Femur (tissue), 1 donor: ENCODE data around the gene PHGDH.

ENCODE experiments used
- DNase-seq: peaks from one replicate; pipeline ENCODE4 v3.0.0-alpha.2; 2017

Gene PHGDH

DNA sequence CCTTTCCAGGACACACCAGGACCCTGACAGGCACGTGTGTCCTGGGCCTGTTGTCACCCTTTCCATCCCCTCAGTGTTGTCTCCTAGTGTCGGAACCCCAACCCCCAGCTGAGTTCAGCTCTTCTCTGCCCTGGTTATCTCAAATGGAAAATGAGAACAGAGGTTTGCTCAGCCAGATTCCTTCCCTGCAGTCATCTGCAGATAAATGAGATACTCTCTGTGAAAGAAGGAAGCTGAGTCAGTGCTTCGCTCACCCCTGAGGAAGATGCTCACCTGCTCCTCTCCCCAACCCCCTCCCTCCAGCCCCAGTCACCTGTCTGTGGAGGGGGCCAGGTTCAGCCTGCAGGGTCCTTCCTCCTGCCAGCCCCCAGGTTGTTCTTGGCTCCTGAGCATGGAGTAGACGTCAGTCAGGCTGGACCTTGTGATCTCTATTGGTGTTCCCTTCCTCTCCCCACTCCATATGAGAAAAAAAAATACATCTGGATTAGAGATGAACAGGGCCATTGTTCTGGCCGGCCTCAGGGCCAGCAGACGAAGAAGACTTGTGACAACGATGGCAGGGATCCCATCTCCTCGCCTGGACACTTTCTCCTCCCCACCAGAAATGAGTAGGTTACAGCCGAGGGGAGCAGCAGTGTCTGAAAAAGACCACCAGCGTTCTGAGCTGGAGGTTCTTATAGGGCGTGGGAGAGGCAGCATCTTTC lies 20.9 kb downstream of the PHGDH start:
- DNase-seq, result no peak

DNA sequence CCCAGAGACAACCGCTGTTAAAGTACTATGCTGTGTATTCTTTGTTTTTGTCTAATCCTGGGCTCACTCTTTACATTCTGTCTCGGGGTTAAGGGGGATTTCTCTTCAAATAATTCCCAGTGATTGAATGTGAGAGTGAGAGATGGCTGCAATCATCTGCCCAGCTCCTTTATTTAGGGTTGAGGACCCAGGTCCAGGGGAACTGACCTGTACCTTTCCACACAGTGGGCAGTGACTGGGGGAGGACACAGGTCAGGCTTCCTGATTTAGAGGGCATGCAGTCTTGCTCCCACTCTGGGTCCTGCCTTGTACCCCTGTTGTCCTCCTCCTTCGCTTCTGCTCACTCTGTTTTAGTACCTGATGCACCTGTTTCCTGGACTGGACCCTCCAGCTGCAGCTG lies 22.0 kb downstream of the PHGDH start:
- DNase-seq, result no peak

DNA sequence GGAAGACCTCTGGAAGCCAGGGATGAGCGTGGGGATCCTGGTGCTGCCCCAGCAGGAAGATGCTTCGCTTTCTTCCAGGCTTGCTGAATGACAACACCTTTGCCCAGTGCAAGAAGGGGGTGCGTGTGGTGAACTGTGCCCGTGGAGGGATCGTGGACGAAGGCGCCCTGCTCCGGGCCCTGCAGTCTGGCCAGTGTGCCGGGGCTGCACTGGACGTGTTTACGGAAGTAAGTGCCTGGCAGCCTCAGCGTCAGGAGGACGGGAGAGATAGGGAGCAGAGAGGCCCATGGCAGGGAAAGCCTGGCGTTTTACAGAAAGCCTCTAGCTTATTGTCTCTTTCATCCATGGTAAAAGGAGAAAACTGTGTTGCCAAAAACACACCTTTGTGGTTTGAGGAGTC lies 23.5 kb downstream of the PHGDH start:
- no peak for DNase-seq

DNA sequence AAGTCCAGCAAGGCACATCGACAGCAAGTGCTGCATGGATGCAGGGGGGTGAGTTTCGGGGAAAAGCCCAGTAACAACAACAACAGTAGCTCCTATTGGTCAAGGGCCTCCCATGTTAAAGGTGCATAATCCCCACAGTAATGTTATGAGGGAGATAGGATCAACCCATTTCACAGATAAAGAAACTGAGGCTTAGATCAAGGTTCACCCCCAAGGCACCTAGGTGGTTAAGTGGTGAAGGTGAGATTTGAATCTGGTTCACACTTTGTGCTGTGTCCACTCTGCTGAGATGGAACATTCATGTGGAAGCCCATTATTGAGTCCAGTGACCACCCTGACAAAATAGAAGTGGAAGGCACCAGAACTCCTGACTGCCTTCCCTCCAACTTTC lies 24.9 kb downstream of the PHGDH start:
- no peak for DNase-seq

DNA sequence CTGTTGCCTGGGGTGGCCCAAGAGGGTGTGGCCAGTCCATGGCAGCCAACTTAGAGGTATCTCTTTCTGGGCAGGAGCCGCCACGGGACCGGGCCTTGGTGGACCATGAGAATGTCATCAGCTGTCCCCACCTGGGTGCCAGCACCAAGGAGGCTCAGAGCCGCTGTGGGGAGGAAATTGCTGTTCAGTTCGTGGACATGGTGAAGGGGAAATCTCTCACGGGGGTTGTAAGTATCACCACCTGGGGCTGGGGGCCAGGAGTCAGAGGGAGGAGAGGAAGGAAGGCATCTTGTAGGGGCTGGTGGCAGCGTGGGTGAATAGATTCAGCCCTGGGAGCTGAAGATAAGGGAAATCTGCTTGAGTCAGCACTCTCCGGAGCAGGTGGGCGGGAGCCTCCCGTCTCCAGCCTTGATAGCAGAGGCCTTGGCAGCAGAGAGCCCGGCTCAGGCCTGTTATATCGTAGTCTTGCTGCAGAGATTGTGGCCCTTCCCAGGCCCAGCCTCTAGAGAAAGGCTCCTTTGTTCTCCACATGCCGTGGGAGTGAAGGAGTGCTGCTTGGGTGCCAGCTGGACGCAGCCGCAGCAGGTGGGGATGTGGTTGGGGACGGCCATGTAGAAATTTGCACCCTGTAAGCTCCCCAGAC lies 25.4 kb downstream of the PHGDH start:
- DNase-seq, result peak; percentile 48

DNA sequence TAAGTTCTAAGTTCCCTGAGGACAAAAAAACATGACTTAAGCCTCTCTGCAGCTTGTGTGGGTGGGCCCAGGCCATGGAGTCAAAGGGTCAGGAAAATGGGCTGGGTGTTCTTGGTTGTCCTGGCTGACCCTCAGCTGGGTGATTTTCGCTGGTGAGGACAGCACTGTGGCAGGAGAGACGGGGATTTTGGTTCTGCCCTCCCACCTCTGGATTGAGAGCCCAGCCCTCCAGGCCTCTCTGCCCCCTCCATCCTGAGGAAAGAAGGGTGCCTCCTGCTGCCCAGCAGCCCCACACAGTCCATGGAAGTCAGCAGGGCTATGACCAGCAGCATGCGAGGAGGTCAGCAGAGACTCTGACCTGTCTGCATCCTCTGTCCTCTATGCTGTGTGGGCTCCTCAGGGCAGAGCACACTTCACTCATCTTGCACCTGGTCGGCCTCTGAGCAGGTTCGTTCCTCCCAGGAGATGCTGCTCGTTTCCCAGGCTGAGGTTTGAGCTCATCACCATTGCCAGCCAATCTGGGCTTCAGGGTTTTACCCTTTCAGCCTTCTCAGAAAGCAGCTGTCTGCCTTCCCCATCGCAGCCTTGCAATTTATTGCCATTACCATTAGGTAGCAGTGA lies 26.5 kb downstream of the PHGDH start:
- no peak for DNase-seq

DNA sequence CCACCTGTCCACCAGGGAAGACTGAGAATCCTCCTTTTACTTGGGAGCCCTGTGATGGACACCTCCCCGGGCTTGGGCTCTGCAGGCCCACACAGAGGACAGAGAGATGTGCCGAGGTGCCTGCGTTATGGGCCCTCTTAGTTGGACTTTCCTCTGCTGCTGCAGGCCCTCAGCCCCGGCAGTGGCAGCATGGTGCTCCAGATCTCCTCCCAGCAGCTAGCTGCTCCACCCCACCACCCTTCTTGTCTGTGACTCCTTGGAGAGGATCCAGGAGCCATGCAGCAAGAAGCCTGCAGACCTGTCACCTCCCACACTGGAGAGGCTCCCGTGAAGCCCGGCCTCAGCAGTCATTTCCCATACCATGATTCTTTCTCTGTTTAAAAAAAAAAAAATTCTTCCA lies 27.4 kb downstream of the PHGDH start:
- DNase-seq, result no peak

DNA sequence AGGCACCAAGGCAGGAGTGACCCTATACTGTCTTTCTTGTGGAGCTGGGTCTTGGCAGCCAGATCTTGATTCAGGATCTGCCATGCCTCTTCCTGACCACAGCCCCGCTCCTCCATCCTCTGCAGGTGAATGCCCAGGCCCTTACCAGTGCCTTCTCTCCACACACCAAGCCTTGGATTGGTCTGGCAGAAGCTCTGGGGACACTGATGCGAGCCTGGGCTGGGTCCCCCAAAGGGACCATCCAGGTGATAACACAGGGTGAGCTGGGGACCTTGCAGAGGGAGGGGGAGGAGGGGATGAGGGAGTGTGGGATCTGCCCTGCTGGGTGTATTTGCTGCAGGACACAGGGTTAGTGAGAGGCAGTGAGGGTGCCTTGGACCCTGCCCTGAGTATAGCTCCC lies 28.5 kb downstream of the PHGDH start:
- no peak for DNase-seq

DNA sequence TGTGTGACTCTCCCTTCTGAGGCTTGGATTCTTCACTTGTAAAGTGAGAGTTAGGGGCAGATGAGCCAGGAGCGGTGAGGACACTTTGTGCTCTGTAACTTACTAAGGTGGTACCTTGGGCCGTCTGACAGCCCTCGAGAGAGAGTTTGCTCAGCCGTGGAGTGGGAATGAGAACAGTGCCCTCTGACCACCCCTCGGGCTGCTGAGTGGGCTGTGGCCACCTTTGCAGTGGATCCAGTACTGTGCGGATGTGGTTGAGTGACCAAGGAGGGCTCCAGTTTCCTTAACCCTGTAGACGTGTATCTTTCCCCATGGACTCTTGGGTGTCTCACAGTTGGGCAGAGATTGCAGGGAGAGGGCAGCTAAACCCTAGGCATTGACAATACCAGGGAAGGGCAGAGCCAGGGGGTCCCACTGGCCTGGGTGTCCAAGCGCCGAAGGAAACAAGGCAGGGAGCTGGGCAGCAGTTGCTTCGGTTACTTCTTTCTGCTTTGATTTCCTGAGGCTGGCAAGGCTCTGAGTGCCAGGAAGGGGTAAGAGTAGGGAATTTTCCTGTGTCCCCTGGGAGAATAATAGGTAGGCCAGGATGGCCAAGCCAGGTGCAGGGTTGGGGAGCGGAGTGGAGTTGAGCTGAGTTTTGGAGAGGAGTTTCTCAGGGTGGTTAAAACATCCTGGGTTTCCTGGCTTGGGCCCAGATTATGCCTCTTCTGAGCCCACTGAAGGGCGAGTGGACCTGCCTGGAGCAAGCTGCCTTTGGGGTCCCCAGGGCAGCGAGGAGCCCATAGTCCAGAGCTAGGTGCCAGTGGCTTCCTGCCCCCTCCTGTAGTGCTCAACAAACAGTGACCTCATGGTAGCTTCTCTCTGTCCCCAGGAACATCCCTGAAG lies 29.4 kb downstream of the PHGDH start:
- no peak for DNase-seq

DNA sequence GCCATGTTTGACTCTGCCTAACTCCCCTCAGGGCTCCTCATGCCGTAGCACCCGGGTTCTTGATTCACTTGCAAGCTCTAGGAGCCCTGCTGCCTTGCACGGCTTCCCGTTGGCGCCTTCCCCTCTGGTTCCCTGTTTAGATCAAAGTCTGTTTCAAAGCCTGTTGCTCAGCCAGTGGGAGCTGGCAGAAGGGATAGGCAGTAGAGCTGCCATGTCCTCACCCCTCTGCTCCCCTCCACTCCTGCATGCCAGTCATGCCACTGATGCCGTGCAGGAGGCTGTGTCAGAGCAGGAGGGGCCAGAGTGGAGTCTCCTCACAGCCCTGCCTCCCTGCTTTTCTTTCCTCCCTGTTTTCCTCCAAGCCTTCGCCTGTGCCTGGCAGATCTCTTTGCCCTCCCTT lies 30.5 kb downstream of the PHGDH start:
- DNase-seq, result no peak

DNA sequence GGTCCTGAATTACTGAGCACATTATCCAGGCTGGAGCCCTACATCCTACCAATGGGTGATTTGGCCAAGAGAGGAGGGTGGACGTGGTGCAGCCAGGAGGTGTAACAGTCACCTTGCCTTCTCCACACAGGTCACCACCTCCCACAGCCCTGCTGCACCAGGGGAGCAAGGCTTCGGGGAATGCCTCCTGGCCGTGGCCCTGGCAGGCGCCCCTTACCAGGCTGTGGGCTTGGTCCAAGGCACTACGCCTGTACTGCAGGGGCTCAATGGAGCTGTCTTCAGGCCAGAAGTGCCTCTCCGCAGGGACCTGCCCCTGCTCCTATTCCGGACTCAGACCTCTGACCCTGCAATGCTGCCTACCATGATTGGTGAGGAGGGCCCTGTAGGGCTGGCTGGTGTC lies 30.9 kb downstream of the PHGDH start:
- no peak for DNase-seq

DNA sequence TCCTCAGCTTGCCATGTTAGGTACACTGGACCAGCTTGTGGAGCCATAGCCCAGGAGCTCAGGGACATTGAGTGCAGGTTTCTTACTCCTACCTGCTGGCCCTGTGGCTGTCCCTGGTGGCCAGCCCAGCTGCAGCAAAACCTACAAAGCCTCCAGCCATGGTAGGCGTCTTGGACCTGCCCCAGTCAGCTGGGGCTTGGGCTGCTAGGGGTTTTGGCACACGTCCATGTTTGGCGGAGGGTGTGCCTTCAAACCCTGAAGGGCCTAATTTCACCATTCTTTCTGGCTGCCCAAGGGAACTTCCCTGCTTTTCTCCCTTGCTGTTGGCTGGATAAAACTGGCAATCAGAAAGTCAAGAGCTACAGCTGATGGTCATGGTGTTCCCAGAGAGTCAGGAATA lies 31.6 kb downstream of the PHGDH start:
- no peak for DNase-seq

DNA sequence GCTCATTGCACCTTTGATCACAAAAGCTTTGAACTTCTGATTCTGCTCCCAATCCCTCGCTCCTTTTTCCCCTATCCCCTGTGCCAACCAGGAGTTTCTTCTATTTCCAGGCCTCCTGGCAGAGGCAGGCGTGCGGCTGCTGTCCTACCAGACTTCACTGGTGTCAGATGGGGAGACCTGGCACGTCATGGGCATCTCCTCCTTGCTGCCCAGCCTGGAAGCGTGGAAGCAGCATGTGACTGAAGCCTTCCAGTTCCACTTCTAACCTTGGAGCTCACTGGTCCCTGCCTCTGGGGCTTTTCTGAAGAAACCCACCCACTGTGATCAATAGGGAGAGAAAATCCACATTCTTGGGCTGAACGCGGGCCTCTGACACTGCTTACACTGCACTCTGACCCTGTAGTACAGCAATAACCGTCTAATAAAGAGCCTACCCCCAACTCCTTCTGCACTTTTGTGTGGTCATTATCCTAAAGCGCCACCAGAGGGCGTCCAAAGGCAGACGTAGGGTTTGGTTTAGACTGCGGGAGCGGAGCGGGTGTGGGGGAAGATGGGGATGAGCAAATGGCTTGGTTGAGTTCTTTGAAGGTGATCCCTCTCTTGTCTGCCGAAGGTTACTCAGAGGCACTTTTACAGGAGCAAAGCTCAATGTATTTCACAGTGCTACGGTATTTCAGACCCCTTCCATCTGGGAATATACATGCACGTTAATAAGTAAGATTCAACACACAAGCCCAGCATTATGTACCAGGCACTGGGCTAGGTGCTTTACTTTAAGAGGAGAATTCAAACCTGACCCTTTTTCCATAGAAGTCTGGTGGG lies 32.3 kb downstream of the PHGDH start:
- peak; percentile 76 for DNase-seq

DNA sequence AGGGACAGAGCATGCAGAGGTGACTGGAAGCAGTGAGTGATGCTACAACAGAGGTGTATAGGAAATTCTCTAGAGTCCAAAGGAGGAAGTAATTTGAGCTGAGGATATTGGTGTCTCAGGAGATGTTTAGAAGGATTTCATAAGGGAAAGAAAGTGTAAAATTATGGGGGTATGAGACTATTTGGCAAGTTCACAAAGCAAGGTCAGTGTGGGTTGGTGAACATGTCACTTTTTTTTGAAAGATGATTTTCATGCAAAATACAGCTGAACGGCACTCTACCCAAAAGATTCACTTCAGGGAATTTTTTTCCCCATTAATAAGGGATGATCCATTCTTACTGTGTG lies 32.8 kb downstream of the PHGDH start:
- no peak for DNase-seq

DNA sequence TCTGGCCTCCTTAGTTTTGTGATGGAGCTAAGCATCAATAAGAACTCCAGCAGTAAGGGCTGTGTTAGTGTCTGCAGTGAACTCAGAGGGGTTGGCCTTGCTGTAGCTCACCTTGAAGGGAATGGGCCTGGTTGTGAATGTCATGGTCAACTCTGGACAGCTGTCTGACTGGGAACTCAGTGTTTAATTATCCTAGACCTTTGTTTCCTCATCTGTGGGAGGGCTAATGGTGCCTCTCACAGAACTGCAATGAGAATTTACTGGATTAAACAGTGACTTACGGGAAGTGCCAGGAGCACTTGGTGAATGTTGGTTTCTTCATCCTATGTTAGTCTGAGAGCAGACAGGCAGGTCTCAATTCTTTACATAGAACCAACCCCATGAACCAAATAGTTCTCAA lies 33.3 kb downstream of the PHGDH start:
- DNase-seq, result no peak

DNA sequence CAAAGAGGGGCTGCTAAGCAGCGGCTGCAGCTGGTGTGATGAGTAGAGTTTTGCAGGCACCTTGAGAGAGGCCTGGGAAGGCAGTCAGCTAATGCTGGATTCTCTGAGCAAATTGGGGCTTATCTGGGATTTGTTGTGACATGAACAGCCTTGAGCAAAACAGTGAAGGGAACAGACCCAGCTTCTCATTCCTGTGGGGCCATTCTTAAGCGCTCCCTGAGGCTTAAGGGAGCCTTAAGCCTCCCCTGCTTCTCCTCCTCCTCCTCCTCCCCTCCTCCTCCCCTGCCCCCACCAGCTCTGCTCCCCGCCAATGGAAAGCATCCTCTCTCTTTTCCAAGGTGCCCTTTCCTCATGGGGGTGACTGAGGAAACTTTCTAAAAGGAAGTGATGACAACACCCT lies 35.7 kb downstream of the PHGDH start:
- no peak for DNase-seq

DNA sequence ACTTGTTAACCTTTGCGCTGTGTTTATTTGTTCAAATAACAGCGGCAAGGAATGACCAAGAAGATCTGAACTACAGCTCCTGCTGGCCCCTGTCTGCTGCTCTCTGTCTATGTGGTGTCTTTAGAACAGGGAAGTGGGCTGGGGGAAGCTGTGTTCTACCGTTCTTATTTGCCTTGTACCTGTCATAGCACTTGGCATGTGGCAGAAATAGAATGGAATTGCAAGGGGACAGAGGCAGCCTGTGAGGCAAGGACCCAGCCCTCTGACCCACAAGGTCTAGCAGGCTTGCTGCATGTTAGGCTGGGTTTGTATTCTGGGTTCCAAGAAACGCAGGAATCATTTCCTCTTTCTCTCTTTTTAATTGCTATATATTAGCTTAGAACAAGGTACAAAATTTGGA lies 36.3 kb downstream of the PHGDH start:
- no peak for DNase-seq

DNA sequence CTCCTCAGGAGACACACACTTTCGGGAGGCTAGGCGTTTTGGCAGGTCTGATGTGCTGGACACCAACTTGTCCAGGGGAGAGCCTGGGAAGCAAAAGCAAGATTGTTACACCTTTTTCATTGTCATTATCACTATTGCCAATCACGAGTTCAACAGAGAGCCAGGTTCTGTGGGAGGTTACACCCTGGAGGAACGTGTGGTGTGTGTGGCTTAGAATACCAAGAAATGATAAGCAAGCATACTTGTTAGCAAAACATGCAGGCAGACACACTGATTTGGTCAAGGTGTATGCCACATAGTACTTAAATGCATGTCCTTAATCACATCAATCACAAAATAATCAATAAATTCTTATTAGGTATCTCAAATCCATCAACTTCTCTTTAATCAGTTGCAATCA lies 40.9 kb downstream of the PHGDH start:
- DNase-seq, result no peak

DNA sequence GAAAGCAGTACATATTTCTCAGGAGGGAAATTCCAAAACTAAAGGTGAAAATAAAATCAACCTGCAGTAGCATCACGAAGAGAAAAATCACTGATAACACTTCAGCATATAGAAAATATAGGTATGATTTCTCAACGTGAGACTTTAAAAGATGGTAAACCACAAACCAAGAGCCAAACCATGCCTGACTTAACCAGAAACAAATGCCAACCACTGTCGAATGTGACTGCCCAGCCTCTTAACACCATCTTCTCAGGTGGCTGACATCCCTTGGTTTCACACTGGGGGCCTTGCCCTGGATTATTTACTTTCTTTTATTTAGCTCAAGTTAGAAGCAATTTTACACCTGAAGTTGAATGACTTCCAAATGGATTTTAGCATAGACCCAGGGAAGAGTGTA lies 46.9 kb downstream of the PHGDH start:
- DNase-seq, result no peak

DNA sequence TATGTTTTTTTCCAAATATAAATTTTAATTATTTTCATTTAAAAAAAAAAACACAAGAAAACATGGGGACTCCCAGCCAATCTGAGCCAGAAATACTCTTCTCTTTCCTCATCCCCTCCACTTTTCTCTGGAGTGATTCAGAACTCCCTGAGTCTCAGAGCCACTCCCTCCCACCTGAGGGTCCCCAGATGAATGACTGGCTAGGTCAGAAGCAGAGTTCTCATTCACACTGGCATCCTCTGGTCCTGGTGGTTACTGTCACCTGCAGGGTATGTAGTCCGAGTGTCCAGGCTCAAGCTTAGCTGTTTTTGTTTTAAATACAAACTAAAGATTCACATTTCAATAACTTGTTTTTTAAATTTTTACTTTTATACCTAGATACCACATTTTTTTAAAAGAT lies 50.7 kb downstream of the PHGDH start:
- DNase-seq, result no peak

DNA sequence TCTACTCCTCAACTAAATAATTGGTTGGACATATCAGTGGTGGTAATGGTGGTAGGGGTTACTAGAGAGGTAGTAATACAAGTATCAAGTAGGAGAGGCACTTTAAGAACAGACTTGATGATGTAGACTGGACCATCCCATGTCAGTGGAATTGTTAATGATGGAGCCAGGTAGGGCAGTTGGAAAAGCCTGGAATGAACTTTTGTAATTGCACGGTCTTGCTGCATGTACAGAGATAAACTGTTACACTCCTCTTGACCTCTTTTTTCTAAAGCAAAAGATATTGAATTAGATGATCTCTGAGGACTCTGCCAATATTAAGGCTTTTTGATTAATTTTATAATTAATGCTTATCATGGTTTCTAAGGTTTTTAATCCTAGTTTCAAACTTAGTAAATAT lies 51.2 kb downstream of the PHGDH start:
- no peak for DNase-seq

DNA sequence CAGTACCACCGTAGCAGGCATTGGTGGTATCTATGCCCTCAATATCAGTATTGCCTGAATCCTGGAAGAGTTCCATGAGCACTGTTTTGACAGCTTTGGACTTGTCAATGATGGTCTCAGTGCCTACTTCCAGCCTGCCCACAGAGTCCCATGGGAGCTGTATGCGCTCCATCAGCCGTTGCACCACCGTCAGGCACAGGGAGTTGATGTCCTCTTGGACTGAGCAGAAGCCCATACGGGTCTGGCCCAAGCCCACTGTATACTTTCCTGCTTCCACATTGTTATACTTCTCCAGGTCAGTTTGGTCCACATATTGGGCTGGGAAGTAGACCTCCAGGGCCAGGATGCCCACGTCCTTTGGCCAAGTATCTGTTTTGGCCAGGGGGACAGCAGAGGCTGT lies 52.5 kb downstream of the PHGDH start:
- DNase-seq, result no peak

DNA sequence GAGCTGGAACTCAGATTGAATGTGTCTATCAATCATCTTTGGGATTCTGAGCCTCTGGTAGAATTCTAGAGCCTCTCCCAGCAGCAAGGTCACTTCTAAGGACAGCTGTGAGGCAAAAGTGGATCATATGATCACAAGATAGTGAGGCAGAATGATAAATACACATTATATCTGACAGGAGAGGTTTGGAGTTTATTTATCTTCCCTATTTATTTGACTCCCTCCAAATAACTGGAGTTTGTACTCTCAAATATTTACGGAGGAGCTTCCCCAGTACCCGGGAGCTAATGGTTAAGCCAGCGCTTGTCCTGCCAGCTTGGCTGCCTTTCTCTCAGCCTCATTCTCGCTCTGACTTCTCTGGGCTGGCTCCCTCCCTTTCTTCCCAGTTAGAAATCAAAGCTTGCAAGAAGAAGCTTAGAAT lies 54.6 kb downstream of the PHGDH start:
- DNase-seq, result no peak
